Upper lobe of left lung (tissue), 4 donors: ENCODE data around the gene PRKCE.

Experiments used
- CTCF ChIP-seq, 6 experiments: fragments of 450-650 bp in 4 of 6; fragments of 200-600 bp in 2 of 6; sonication (generic) in 2 of 6; IDR thresholded peaks; one replicate each; pipeline ENCODE4 v1.5.1; 2016 to 2019; ENCODE audit warnings: antibody characterized with exemption in 6 of 6
- POLR2A ChIP-seq, 4 donors: fragments of 450-650 bp; IDR thresholded peaks; one replicate each; pipeline ENCODE4 v1.5.1; 2016 to 2017; ENCODE audit warnings: antibody characterized with exemption in 4 of 4, mild to moderate bottlenecking in 2 of 4
- POLR2AphosphoS5 ChIP-seq, 2 donors: sonication (generic); formaldehyde crosslinking; IDR thresholded peaks; one replicate each; pipeline ENCODE4 v1.5.1; 2017; ENCODE audit warnings: antibody characterized with exemption in 2 of 2

GRCh38 chr2:45631955-45632354, 19.5 kb upstream of the PRKCE start:
- TF ChIP-seq CTCF (IDR thresholded peaks at IDR 0.05) = no peak
- TF ChIP-seq POLR2A (IDR thresholded peaks at IDR 0.05) = no peak
- TF ChIP-seq POLR2AphosphoS5 (IDR thresholded peaks at IDR 0.05) = no peak
